ENCODE measurements around the gene POLG.

DNA sequence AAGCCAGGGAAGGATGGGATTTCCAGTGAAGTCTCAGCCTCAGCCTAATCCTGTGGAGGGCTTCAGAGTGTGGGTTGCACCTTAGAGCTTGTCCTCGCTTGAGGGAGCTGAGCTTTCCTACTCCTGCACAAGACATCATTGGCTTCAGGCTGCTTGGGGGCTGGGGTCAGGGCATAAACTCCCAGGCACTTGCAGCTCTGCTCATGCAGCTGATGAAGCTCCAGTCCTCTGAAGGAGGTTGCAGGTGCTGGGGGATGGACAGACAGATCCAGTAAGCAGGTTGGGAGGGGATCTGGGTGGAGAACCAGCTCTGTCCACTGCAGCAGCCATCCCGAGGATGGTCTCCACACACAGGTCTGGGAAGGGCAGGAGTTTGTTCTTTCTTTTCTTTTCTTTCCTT, 19.4 kb upstream of the POLG start:
- TF ChIP-seq POLR2A (IDR thresholded peaks at IDR 0.05; ENCODE audit: low read length) (no peak), GATA1 (IDR thresholded peaks at IDR 0.05; ENCODE audit: low read depth, low read length) (no peak)

All from erythroblast (primary cell).